Prostate gland (tissue), 2 donors: Measurements from ENCODE around the gene ZRANB3.

Experiments used
- POLR2AphosphoS5 ChIP-seq: sonication (generic); formaldehyde crosslinking; IDR thresholded peaks from one replicate; pipeline ENCODE4 v1.6.1; 2017; ENCODE audit warnings: antibody characterized with exemption
- TF ChIP-seq, protein P1 (sequence below), 4 experiments: fragments of 200-600 bp in 2 of 4; fragments of 450-650 bp in 2 of 4; sonication (generic) in 2 of 4; IDR thresholded peaks; 1 replicate in 3 of 4; 2 replicates in 1 of 4; pipeline ENCODE4 v1.5.1; 2016 to 2019; ENCODE audit warnings: antibody characterized with exemption in 4 of 4, mild to moderate bottlenecking in 2 of 4, moderate library complexity in 2 of 4

DNA sequence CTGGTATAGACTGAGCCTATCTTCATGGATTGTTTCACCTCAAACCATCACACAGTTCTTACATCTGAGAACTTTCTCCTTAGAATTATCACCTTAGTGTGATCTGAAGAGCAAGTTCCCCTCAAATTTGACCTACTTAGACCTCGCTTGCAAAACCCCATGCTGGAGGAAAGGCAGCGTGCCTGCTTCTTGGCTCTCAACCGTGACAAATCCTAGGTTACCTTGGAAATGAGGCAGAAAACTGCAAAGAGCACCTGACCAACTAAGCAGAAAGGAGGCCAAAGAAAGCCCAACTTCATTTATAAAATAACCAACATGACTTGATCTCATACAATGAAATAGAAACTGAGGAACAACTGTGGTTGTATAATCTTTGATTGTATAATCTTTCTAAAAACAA, 332.5 kb downstream of the ZRANB3 start:
- no peak for TF ChIP-seq POLR2AphosphoS5
- TF ChIP-seq, protein P1, sequence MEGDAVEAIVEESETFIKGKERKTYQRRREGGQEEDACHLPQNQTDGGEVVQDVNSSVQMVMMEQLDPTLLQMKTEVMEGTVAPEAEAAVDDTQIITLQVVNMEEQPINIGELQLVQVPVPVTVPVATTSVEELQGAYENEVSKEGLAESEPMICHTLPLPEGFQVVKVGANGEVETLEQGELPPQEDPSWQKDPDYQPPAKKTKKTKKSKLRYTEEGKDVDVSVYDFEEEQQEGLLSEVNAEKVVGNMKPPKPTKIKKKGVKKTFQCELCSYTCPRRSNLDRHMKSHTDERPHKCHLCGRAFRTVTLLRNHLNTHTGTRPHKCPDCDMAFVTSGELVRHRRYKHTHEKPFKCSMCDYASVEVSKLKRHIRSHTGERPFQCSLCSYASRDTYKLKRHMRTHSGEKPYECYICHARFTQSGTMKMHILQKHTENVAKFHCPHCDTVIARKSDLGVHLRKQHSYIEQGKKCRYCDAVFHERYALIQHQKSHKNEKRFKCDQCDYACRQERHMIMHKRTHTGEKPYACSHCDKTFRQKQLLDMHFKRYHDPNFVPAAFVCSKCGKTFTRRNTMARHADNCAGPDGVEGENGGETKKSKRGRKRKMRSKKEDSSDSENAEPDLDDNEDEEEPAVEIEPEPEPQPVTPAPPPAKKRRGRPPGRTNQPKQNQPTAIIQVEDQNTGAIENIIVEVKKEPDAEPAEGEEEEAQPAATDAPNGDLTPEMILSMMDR (IDR thresholded peaks at IDR 0.05) = no peak
